SK-N-SH treated with all-trans-retinoic acid at 6 μM for 48 hours (cell line): Measurements from ENCODE around the gene ADRA2C.

Experiments used
- ATAC-seq: fragments of 200-7000 bp; cut with Tn5 transposase; 3 replicates; pipeline ENCODE4 v1.9.1; 2020; ENCODE audit warnings: mild to moderate bottlenecking, moderate library complexity
- ARNTL ChIP-seq: fragments of 450-650 bp; formaldehyde crosslinking; IDR thresholded peaks from 2 replicates; pipeline ENCODE4 v1.5.0; 2020; ENCODE audit warnings: low read depth, mild to moderate bottlenecking, moderate library complexity, borderline replicate concordance
- BACH2 ChIP-seq: fragments of 250-450 bp; sonication (Bioruptor Pico); IDR thresholded peaks from 2 replicates; pipeline ENCODE4 v1.9.0; 2021; ENCODE audit warnings: mild to moderate bottlenecking, borderline replicate concordance
- CSDC2 ChIP-seq: fragments of 250-450 bp; sonication (Bioruptor Pico); IDR thresholded peaks from 2 replicates; pipeline ENCODE4 v1.5.0; 2020; ENCODE audit warnings: mild to moderate bottlenecking, moderate library complexity
- ESRRG ChIP-seq: fragments of 250-450 bp; sonication (Bioruptor Pico); IDR thresholded peaks from 2 replicates; pipeline ENCODE4 v1.6.1; 2021; ENCODE audit warnings: mild to moderate bottlenecking
- GLIS3 ChIP-seq: fragments of 250-450 bp; sonication (Bioruptor Pico); IDR thresholded peaks from 2 replicates; pipeline ENCODE4 v1.5.0; 2020; ENCODE audit warnings: mild to moderate bottlenecking, moderate library complexity
- ISL1 ChIP-seq: fragments of 250-450 bp; sonication (Bioruptor Pico); IDR thresholded peaks from 2 replicates; pipeline ENCODE4 v2.1.2; 2022; ENCODE audit warnings: mild to moderate bottlenecking, moderate library complexity
- PATZ1 ChIP-seq: fragments of 250-450 bp; sonication (Bioruptor Pico); IDR thresholded peaks from 2 replicates; pipeline ENCODE4 v1.8.0; 2020; ENCODE audit warnings: mild to moderate bottlenecking, moderate library complexity, borderline replicate concordance
- PPARA ChIP-seq: fragments of 250-450 bp; sonication (Bioruptor Pico); IDR thresholded peaks from 2 replicates; pipeline ENCODE4 v1.5.0; 2020; ENCODE audit warnings: mild to moderate bottlenecking, borderline replicate concordance
- RARB ChIP-seq: fragments of 250-450 bp; sonication (Bioruptor Pico); IDR thresholded peaks from 2 replicates; pipeline ENCODE4 v1.8.0; 2021; ENCODE audit warnings: mild to moderate bottlenecking, moderate library complexity
- SNAI2 ChIP-seq: fragments of 250-450 bp; sonication (Bioruptor Pico); IDR thresholded peaks from 2 replicates; pipeline ENCODE4 v1.5.0; 2020; ENCODE audit warnings: mild to moderate bottlenecking, moderate library complexity
- TCF4 ChIP-seq: fragments of 250-450 bp; sonication (Bioruptor Pico); IDR thresholded peaks from 2 replicates; pipeline ENCODE4 v1.8.0; 2021; ENCODE audit warnings: mild to moderate bottlenecking, moderate library complexity, borderline replicate concordance
- TOX ChIP-seq: fragments of 250-450 bp; sonication (Bioruptor Pico); IDR thresholded peaks from 2 replicates; pipeline ENCODE4 v1.8.0; 2021; ENCODE audit warnings: mild to moderate bottlenecking, moderate library complexity, borderline replicate concordance
- ZC3H10 ChIP-seq: fragments of 250-450 bp; sonication (Bioruptor Pico); IDR thresholded peaks from 2 replicates; pipeline ENCODE4 v1.5.1; 2021; ENCODE audit warnings: mild to moderate bottlenecking, moderate library complexity
- ZFP3 ChIP-seq: fragments of 250-450 bp; sonication (Bioruptor Pico); IDR thresholded peaks from 2 replicates; pipeline ENCODE4 v1.5.0; 2020; ENCODE audit warnings: mild to moderate bottlenecking, moderate library complexity
- ZFP30 ChIP-seq: fragments of 450-650 bp; formaldehyde crosslinking; IDR thresholded peaks from 2 replicates; pipeline ENCODE4 v1.5.0; 2022; ENCODE audit warnings: mild to moderate bottlenecking, moderate library complexity
- ZNF565 ChIP-seq: fragments of 450-650 bp; formaldehyde crosslinking; conservative IDR thresholded peaks from 2 replicates; pipeline ENCODE4 v1.5.0; 2020; ENCODE audit warnings: low read depth, mild to moderate bottlenecking, moderate library complexity
- ZNF8 ChIP-seq: fragments of 450-650 bp; formaldehyde crosslinking; IDR thresholded peaks from 2 replicates; pipeline ENCODE4 v1.5.0; 2020; ENCODE audit warnings: mild to moderate bottlenecking, moderate library complexity
- TF ChIP-seq, protein P1 (sequence below): fragments of 250-450 bp; sonication (Bioruptor Pico); IDR thresholded peaks from 2 replicates; pipeline ENCODE4 v1.8.0; 2021; ENCODE audit warnings: low read depth, mild to moderate bottlenecking, moderate library complexity, borderline replicate concordance
- TF ChIP-seq, protein P2 (sequence below): fragments of 250-450 bp; sonication (Bioruptor Pico); IDR thresholded peaks from 2 replicates; pipeline ENCODE4 v1.5.1; 2020; ENCODE audit warnings: low read depth, mild to moderate bottlenecking, moderate library complexity

ADRA2C gene

GRCh38 chr4:3752022-3752421 lies 14.2 kb upstream of the ADRA2C start:
- no peak for ATAC-seq
- no peak for TF ChIP-seq PATZ1
- TF ChIP-seq PPARA = no peak

GRCh38 chr4:3753726-3754412 lies 12.3 kb upstream of the ADRA2C start:
- TF ChIP-seq ISL1 = no peak
- no peak for ATAC-seq

DNA sequence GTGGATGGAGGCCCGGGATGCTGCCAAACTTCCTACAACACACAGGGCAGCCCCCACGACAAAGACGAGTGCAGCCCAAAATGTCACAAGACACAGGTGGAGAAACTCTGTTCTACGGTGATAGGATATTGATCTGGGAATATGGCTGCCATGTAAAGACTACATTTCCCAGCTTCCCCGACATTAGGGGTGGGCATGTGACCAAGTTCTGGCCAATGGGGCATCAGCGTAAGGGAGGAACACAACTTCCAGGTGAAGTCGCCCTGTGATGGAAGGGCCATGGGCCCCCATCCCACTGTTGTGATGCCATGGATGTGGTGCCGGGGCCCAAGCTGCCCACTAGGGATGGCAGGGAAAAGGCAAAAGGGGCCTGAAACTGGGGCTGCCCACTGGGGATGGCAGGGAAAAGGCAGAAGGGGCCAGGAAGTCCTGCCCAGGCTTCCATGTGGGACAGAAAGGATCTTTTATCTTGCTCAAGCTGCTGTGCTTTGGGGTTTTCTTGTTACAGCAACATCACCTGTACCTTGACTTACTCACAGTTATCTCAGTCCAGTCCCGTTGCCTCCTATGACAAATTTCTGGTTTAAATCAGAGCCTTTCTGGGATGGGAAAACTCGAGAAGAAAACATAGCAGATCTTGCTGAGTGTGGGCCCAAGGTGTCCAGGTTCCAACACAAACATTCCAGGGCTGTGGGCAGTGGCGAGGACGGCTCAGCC lies 9.7 kb upstream of the ADRA2C start:
- TF ChIP-seq ESRRG (CRISPR knock-in tag) (no peak), TCF4 (CRISPR knock-in tag) (no peak), ZNF8 (CRISPR knock-in tag) (no peak), PATZ1 (no peak), SNAI2 (CRISPR knock-in tag) (no peak), CSDC2 (CRISPR knock-in tag) (no peak)
- no peak for ATAC-seq

DNA sequence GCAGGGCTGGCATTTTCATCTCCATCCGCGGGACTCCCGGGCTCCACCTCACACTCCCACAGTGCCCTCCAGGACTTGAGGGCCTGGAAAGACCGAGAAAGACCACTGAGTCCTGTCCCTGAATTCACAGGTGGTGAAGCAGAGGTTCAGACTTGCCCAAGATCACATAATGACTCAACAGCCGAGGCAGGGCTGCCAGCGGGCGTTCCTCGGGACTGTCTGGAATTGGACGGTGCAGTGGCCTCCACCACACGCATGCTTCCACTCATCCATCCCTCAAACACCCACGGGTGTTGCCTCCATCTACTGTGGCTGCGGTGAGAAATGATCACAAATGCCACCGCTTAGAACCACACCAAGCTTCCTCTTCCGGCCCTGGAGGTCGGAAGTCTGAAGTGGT lies 6.9 kb upstream of the ADRA2C start:
- ATAC-seq = no peak
- TF ChIP-seq, protein P1, sequence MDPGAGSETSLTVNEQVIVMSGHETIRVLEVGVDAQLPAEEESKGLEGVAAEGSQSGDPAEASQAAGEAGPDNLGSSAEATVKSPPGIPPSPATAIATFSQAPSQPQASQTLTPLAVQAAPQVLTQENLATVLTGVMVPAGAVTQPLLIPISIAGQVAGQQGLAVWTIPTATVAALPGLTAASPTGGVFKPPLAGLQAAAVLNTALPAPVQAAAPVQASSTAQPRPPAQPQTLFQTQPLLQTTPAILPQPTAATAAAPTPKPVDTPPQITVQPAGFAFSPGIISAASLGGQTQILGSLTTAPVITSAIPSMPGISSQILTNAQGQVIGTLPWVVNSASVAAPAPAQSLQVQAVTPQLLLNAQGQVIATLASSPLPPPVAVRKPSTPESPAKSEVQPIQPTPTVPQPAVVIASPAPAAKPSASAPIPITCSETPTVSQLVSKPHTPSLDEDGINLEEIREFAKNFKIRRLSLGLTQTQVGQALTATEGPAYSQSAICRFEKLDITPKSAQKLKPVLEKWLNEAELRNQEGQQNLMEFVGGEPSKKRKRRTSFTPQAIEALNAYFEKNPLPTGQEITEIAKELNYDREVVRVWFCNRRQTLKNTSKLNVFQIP (CRISPR knock-in tag) = no peak
- TF ChIP-seq ZNF8 (CRISPR knock-in tag) = no peak
- TF ChIP-seq ZNF565 (CRISPR knock-in tag) = no peak
- TF ChIP-seq ZC3H10 (CRISPR knock-in tag) = no peak
- no peak for TF ChIP-seq ZFP30 (CRISPR knock-in tag)
- TF ChIP-seq GLIS3 (CRISPR knock-in tag) = no peak
- TF ChIP-seq RARB = no peak
- TF ChIP-seq PATZ1 = no peak
- TF ChIP-seq ISL1 = no peak
- TF ChIP-seq CSDC2 (CRISPR knock-in tag) = no peak
- TF ChIP-seq ZFP3 (CRISPR knock-in tag) = no peak
- no peak for TF ChIP-seq SNAI2 (CRISPR knock-in tag)
- TF ChIP-seq ESRRG (CRISPR knock-in tag) = no peak
- no peak for TF ChIP-seq PPARA
- no peak for TF ChIP-seq TCF4 (CRISPR knock-in tag)
- TF ChIP-seq ARNTL (CRISPR knock-in tag) = no peak

GRCh38 chr4:3760346-3760745 lies 5.8 kb upstream of the ADRA2C start:
- ATAC-seq = no peak
- TF ChIP-seq SNAI2 (CRISPR knock-in tag) (no peak), ZFP30 (CRISPR knock-in tag) (no peak), PPARA (no peak), ESRRG (CRISPR knock-in tag) (no peak), BACH2 (CRISPR knock-in tag) (no peak), ARNTL (CRISPR knock-in tag) (no peak), TOX (CRISPR knock-in tag) (no peak), ZC3H10 (CRISPR knock-in tag) (no peak), ZFP3 (CRISPR knock-in tag) (no peak)
- TF ChIP-seq, protein P2, sequence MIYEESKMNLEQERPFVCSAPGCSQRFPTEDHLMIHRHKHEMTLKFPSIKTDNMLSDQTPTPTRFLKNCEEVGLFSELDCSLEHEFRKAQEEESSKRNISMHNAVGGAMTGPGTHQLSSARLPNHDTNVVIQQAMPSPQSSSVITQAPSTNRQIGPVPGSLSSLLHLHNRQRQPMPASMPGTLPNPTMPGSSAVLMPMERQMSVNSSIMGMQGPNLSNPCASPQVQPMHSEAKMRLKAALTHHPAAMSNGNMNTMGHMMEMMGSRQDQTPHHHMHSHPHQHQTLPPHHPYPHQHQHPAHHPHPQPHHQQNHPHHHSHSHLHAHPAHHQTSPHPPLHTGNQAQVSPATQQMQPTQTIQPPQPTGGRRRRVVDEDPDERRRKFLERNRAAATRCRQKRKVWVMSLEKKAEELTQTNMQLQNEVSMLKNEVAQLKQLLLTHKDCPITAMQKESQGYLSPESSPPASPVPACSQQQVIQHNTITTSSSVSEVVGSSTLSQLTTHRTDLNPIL (CRISPR knock-in tag) = no peak
- TF ChIP-seq, protein P1 (CRISPR knock-in tag) = no peak
